Pancreas (tissue), 10 donors: Measurements from ENCODE around the gene CEP19. TPM values are rescaled to one million over a fixed set of nuclear protein-coding genes. Genes with fewer than 3 reads are reported as not detected.

Experiments
- ATAC-seq, 4 donors: fragments of 200-7000 bp; cut with Tn5 transposase; one replicate each; pipeline versions ENCODE4 v1.8.0 to v1.9.1; 2020; ENCODE audit warnings: mild to moderate bottlenecking in 4 of 4, moderate library complexity in 4 of 4
- DNase-seq, 6 donors: peaks; one replicate each; pipeline ENCODE4 v3.0.0-alpha.2; 2020
- FAIRE-seq: peaks from 2 replicates; lab custom pipeline; 2012; peaks lifted over from hg19 to GRCh38; lab: Jason Lieb, UNC
- H3K27ac ChIP-seq, 4 donors: fragments of 200-600 bp; sonication (generic); 1 replicate in 3 of 4; 2 replicates in 1 of 4; pipeline versions ENCODE4 v1.5.0 to v1.8.0; 2020
- H3K27me3 ChIP-seq, 4 donors: fragments of 200-600 bp; one replicate each; pipeline ENCODE4 v1.8.0; 2021
- H3K36me3 ChIP-seq, 3 donors: fragments of 200-600 bp; sonication (generic) in 1 of 3; one replicate each; pipeline versions ENCODE4 v1.5.0 to v1.8.0; 2020 to 2021
- H3K4me1 ChIP-seq, 3 donors: fragments of 200-600 bp; one replicate each; pipeline ENCODE4 v1.8.0; 2021
- H3K4me3 ChIP-seq, 4 donors: fragments of 200-600 bp; sonication (generic) in 2 of 4; one replicate each; pipeline versions ENCODE4 v1.5.0 to v1.8.0; 2020 to 2021
- H3K9me3 ChIP-seq, 4 donors: fragments of 200-600 bp; one replicate each; pipeline ENCODE4 v1.8.0; 2021
- CTCF ChIP-seq, 4 donors: fragments of 200-600 bp; sonication (generic) in 3 of 4; IDR thresholded peaks; one replicate each; pipeline versions ENCODE4 v1.5.0 to v1.8.0; 2021; ENCODE audit warnings: antibody characterized with exemption in 4 of 4
- WGBS, 2 donors: extraction: QIAGEN DNeasy Blood & Tissue Kit; methylation state at CpG; one replicate each; pipeline ENCODE4 v1.1.7; 2013; 5-methylcytosine and 5-hydroxymethylcytosine counted together
- intact Hi-C, 3 donors: fragments of 100-400 bp; cut with DNase I; formaldehyde crosslinking; loops; one replicate each; pipeline versions ENCODE4 v1.11.1 to v1.14.2; 2022
- polyA plus RNA-seq, 2 donors: library from polyadenylated mRNA; stranded (reverse); fragments of 200-250 nt; gene quantifications; one replicate each; pipeline ENCODE4 v1.2.3, GENCODE V29; 2013
- total RNA-seq, 6 donors: library from RNA; stranded (reverse); fragmentation: NEBNext Ultra II Directional in 4 of 6; extraction: Animal tissue kit (Norgen Biotek cat#: 25700) in 4 of 6; gene quantifications; one replicate each; pipeline versions ENCODE4 v1.2.1 to v1.2.4, GENCODE V29; 2021 to 2023
- donor health status: healthy with polysubstance abuse.
- donor health status: DM: no; HTN: no; CAD: no; lungs with moderate emphysema.
- donor health status: DM: no; HTN: no; CAD: no.
- donor health status: control.
- donor health status: control.
- donor health status: Bipolar disorder and iron deficiency.
- donor health status: DM: yes; HTN: yes; CAD: no.
- donor health status: DM: no; HTN: no; CAD: no.
- donor health status: DM: no; HTN: no; CAD: no.
- donor health status: DM: yes; HTN: yes; CAD: no.

Gene CEP19
- total and polyA plus RNA-seq, 8 donors: 0.23 to 1.4 (median 0.52) TPM

GRCh38 chr3:196684548-196685407 is 27.3 kb downstream of the CEP19 start:
- intact Hi-C loops: loop anchor here in 2 of 3 donors (5.0 kb wide), 2 partner anchors 72 to 77 kb away; no protein-coding TSS in a partner anchor
- H3K9me3 ChIP-seq: no peaks in the 10 kb centered on the region
- FAIRE-seq: no peak
- no peaks in the 10 kb centered on the region for H3K27me3 ChIP-seq
- 21 to 28% methylated on average over 24 of the region's 24 CpGs for WGBS, 2 donors
- peaks cover 0 to 7% (median 0%) of the 10 kb centered on the region in 3 donors for H3K4me1 ChIP-seq
- peak; percentile 70 to 82 (median 81) for TF ChIP-seq CTCF (IDR thresholded peaks at IDR 0.05)
- no peak overlapping the region for H3K27ac ChIP-seq
- peak; percentile 79 to 92 (median 86) for ATAC-seq
- no peaks in the 10 kb centered on the region for H3K36me3 ChIP-seq
- peak in 5 of 6 donors; percentile 31 to 66 (median 49) for DNase-seq
- no peak overlapping the region for H3K4me3 ChIP-seq

GRCh38 chr3:196677931-196678330 is 34.1 kb downstream of the CEP19 start:
- no peaks in the 10 kb centered on the region for H3K36me3 ChIP-seq
- intact Hi-C loops: no loop called here
- no peak for FAIRE-seq
- no peak for ATAC-seq
- H3K4me1 ChIP-seq: no peaks in the 10 kb centered on the region
- TF ChIP-seq CTCF (IDR thresholded peaks at IDR 0.05): no peak
- H3K4me3 ChIP-seq: no peak overlapping the region
- H3K27me3 ChIP-seq: peaks cover 0 to 11% (median 0%) of the 10 kb centered on the region in 4 donors
- no peak overlapping the region for H3K27ac ChIP-seq
- 51 to 55% methylated on average over 1 of the region's 1 CpG for WGBS, 2 donors
- H3K9me3 ChIP-seq: no peaks in the 10 kb centered on the region
- no peak for DNase-seq

GRCh38 chr3:196677353-196677752 is 34.7 kb downstream of the CEP19 start:
- intact Hi-C loops: no loop called here
- FAIRE-seq (no peak), ATAC-seq (no peak), DNase-seq (no peak)
- Histone ChIP-seq H3K27ac (no peak overlapping the region), H3K36me3 (no peaks in the 10 kb centered on the region), H3K27me3 (peaks cover 0 to 15% (median 0%) of the 10 kb centered on the region in 4 donors), H3K4me1 (no peaks in the 10 kb centered on the region), H3K4me3 (no peak overlapping the region), H3K9me3 (no peaks in the 10 kb centered on the region)
- 37 to 46% methylated on average over 1 of the region's 1 CpG for WGBS, 2 donors
- TF ChIP-seq CTCF (IDR thresholded peaks at IDR 0.05): no peak

GRCh38 chr3:196673632-196674031 is 38.4 kb downstream of the CEP19 start:
- Histone ChIP-seq H3K4me1 (no peaks in the 10 kb centered on the region), H3K9me3 (no peaks in the 10 kb centered on the region), H3K4me3 (no peak overlapping the region), H3K27me3 (peaks cover 0 to 15% (median 0%) of the 10 kb centered on the region in 4 donors), H3K36me3 (no peaks in the 10 kb centered on the region), H3K27ac (no peak overlapping the region)
- no peak for TF ChIP-seq CTCF (IDR thresholded peaks at IDR 0.05)
- FAIRE-seq (no peak), ATAC-seq (no peak), DNase-seq (no peak)
- WGBS, 2 donors: 72 to 78% methylated on average over 3 of the region's 3 CpGs
- intact Hi-C loops: no loop called here

GRCh38 chr3:196670339-196670738 is 41.7 kb downstream of the CEP19 start:
- ATAC-seq (peak in 2 of 4 donors; percentile 45 to 51), DNase-seq (no peak), FAIRE-seq (no peak)
- Histone ChIP-seq H3K4me3 (no peak overlapping the region), H3K27me3 (peaks cover 0 to 15% (median 0%) of the 10 kb centered on the region in 4 donors), H3K27ac (no peak overlapping the region), H3K4me1 (no peaks in the 10 kb centered on the region), H3K36me3 (no peaks in the 10 kb centered on the region), H3K9me3 (no peaks in the 10 kb centered on the region)
- 34 to 42% methylated on average over 6 of the region's 6 CpGs for WGBS, 2 donors
- no peak for TF ChIP-seq CTCF (IDR thresholded peaks at IDR 0.05)
- intact Hi-C loops: no loop called here
